Breast epithelium (tissue), 4 donors: ENCODE measurements around the gene FNIP1. TPM values are rescaled to one million over a fixed set of nuclear protein-coding genes. Genes with fewer than 3 reads are reported as not detected.
A peak's percentile ranks its signal among the peaks of the same experiment; 100 is the strongest.
"Not testable (repeated sequence)": the region's sequence is repeated elsewhere in the genome, so short reads cannot be mapped to it uniquely, and the experiment has no call there.

Source experiments
- DNase-seq, 2 donors: peaks; one replicate each; pipeline ENCODE4 v3.0.0-alpha.2; 2019; ENCODE audit warnings: low spot score in 2 of 2
- H3K27ac ChIP-seq, 2 donors: fragments of 200-600 bp; sonication (generic) in 1 of 2; one replicate each; pipeline ENCODE4 v1.5.1; 2016 to 2019; ENCODE audit warnings: mild to moderate bottlenecking in 1 of 2
- H3K27me3 ChIP-seq, 2 donors: fragments of 200-600 bp; sonication (generic) in 1 of 2; one replicate each; pipeline versions ENCODE4 v1.5.1 to v1.6.0; 2017 to 2019; ENCODE audit warnings: control low read depth in 1 of 2, mild to moderate bottlenecking in 1 of 2
- H3K36me3 ChIP-seq: fragments of 200-600 bp; one replicate; pipeline ENCODE4 v1.5.1; 2019
- H3K4me1 ChIP-seq, 2 donors: fragments of 200-600 bp; sonication (generic); one replicate each; pipeline ENCODE4 v1.5.1; 2016 to 2019; ENCODE audit warnings: control low read depth in 1 of 2
- H3K4me3 ChIP-seq, 3 donors: fragments of 200-600 bp; sonication (generic); 1 replicate in 2 of 3; 2 replicates in 1 of 3; pipeline ENCODE4 v1.5.1; 2016 to 2019; ENCODE audit warnings: mild to moderate bottlenecking in 3 of 3, moderate library complexity in 2 of 3
- H3K9me3 ChIP-seq, 2 donors: fragments of 200-600 bp; sonication (generic) in 1 of 2; one replicate each; pipeline ENCODE4 v1.5.1; 2016 to 2019; ENCODE audit warnings: control low read depth in 1 of 2
- CTCF ChIP-seq, 3 donors: fragments of 450-650 bp; IDR thresholded peaks; one replicate each; pipeline ENCODE4 v1.5.1; 2016 to 2017; ENCODE audit warnings: antibody characterized with exemption in 3 of 3, mild to moderate bottlenecking in 3 of 3, moderate library complexity in 3 of 3
- POLR2A ChIP-seq: fragments of 450-650 bp; IDR thresholded peaks from one replicate; pipeline ENCODE4 v1.6.1; 2016; ENCODE audit warnings: antibody characterized with exemption, mild to moderate bottlenecking, moderate library complexity
- POLR2AphosphoS5 ChIP-seq, 3 donors: sonication (generic); formaldehyde crosslinking; IDR thresholded peaks; one replicate each; pipeline ENCODE4 v1.6.1; 2017; ENCODE audit warnings: antibody characterized with exemption in 3 of 3
- intact Hi-C: fragments of 100-400 bp; cut with DNase I; formaldehyde crosslinking; loops from one replicate; pipeline ENCODE4 v1.15.1; 2023; ENCODE audit warnings: low total_unique reads
- total RNA-seq, 3 donors: library from RNA; depleted of rRNA; stranded (reverse); fragments of >200 nt; gene quantifications; one replicate each; pipeline ENCODE4 v1.1.0, GENCODE V29; 2016

Gene FNIP1
- 10 to 100 TPM; 60.3 to 96.3 (median 70.9) TPM for total RNA-seq

- peak; percentile 99 for DNase-seq
- no peaks in the 10 kb centered on the region for H3K9me3 ChIP-seq
- intact Hi-C loops, result loop anchor here (10.0 kb wide), 1 partner anchor 162 kb away; the partner anchor contains the start of gene RAPGEF6
- H3K27me3 ChIP-seq, result no peaks in the 10 kb centered on the region
- TF ChIP-seq CTCF (IDR thresholded peaks at IDR 0.05), result peak in 1 of 3 donors; percentile 37
- TF ChIP-seq POLR2A, result peak; percentile 99
- peak; percentile 95 to 99 (median 98) for TF ChIP-seq POLR2AphosphoS5 (IDR thresholded peaks at IDR 0.05)
- H3K27ac ChIP-seq, result peak within 1 kb of the TSS; percentile 98 to 99
- H3K36me3 ChIP-seq, result no peaks in the 10 kb centered on the region
- peak within 1 kb of the TSS; percentile 70 to 98 (median 82) for H3K4me3 ChIP-seq
- H3K4me1 ChIP-seq, result no peaks in the 10 kb centered on the region
These were observed at the start of gene FNIP1 for GRCh38 chr5:131796793-131797693. TSS of gene FNIP1 (minus strand) at chr5:131797017. CDS start at chr5:131796921, 96 bp downstream.

- Histone ChIP-seq H3K4me3 (no peak overlapping the region), H3K4me1 (no peaks in the 10 kb centered on the region), H3K36me3 (no peaks in the 10 kb centered on the region), H3K27me3 (no peaks in the 10 kb centered on the region), H3K9me3 (peaks cover 13 to 50% of the 10 kb centered on the region in 2 donors), H3K27ac (no peak overlapping the region)
- TF ChIP-seq POLR2A, result no peak
- TF ChIP-seq POLR2AphosphoS5 (IDR thresholded peaks at IDR 0.05), result no peak
- no peak for TF ChIP-seq CTCF (IDR thresholded peaks at IDR 0.05)
- no peak for DNase-seq
- intact Hi-C loops, result no loop called here
These were observed 49.7 kb upstream of the FNIP1 start for GRCh38 chr5:131846536-131846935.

GRCh38 chr5:131845828-131846227 lies 49.0 kb upstream of the FNIP1 start:
- Histone ChIP-seq H3K4me1 (no peaks in the 10 kb centered on the region), H3K9me3 (peaks cover 13 to 50% of the 10 kb centered on the region in 2 donors), H3K4me3 (no peak overlapping the region), H3K36me3 (no peaks in the 10 kb centered on the region), H3K27me3 (no peaks in the 10 kb centered on the region), H3K27ac (no peak overlapping the region)
- no peak for DNase-seq
- intact Hi-C loops, result no loop called here
- TF ChIP-seq POLR2AphosphoS5 (IDR thresholded peaks at IDR 0.05) (no peak), POLR2A (no peak), CTCF (IDR thresholded peaks at IDR 0.05) (no peak)

GRCh38 chr5:131842971-131843370 lies 46.2 kb upstream of the FNIP1 start:
- peaks cover 9 to 38% of the 10 kb centered on the region in 2 donors for H3K9me3 ChIP-seq
- H3K4me1 ChIP-seq, H3K4me3 ChIP-seq, H3K27me3 ChIP-seq, DNase-seq, intact Hi-C loops, H3K27ac ChIP-seq, H3K36me3 ChIP-seq: not testable (repeated sequence)

- H3K27me3 ChIP-seq, H3K36me3 ChIP-seq, DNase-seq, H3K27ac ChIP-seq, H3K4me1 ChIP-seq, H3K4me3 ChIP-seq, intact Hi-C loops: not testable (repeated sequence)
- H3K9me3 ChIP-seq, result peaks cover 6 to 13% of the 10 kb centered on the region in 2 donors
These were observed 35.9 kb upstream of the FNIP1 start for GRCh38 chr5:131832702-131833101.

- H3K27ac ChIP-seq, result no peak overlapping the region
- intact Hi-C loops, result no loop called here
- H3K27me3 ChIP-seq, result no peaks in the 10 kb centered on the region
- no peaks in the 10 kb centered on the region for H3K36me3 ChIP-seq
- no peaks in the 10 kb centered on the region for H3K9me3 ChIP-seq
- DNase-seq, result no peak
- no peaks in the 10 kb centered on the region for H3K4me1 ChIP-seq
- no peak for TF ChIP-seq POLR2A
- no peak for TF ChIP-seq CTCF (IDR thresholded peaks at IDR 0.05)
- TF ChIP-seq POLR2AphosphoS5 (IDR thresholded peaks at IDR 0.05), result no peak
- no peak overlapping the region for H3K4me3 ChIP-seq
These were observed 28.7 kb upstream of the FNIP1 start for GRCh38 chr5:131825404-131826013.
